ENCODE results near the gene CACNA1E.

DNA sequence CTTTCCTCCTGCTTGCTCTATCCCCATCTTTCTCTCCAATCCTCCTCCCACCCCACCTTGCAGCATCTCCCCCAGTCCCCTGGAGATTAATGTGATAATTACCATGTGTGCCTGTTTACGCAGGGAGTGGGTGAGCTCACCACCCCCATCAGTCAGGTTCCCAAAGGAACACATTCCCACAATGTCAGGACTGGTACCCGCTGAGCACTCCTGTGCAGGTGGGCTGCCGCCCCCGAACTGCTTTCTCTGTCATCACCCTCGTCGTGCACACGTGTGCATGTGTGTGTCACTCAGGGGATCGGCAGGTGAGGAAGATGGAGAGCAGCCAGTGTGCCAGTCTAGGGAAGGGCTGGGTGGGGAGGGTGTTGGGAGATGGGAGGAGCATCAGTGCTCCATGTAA lies 163.4 kb downstream of the CACNA1E start:
- TF ChIP-seq POLR2A (IDR thresholded peaks at IDR 0.05), result no peak
- TF ChIP-seq, protein P1, sequence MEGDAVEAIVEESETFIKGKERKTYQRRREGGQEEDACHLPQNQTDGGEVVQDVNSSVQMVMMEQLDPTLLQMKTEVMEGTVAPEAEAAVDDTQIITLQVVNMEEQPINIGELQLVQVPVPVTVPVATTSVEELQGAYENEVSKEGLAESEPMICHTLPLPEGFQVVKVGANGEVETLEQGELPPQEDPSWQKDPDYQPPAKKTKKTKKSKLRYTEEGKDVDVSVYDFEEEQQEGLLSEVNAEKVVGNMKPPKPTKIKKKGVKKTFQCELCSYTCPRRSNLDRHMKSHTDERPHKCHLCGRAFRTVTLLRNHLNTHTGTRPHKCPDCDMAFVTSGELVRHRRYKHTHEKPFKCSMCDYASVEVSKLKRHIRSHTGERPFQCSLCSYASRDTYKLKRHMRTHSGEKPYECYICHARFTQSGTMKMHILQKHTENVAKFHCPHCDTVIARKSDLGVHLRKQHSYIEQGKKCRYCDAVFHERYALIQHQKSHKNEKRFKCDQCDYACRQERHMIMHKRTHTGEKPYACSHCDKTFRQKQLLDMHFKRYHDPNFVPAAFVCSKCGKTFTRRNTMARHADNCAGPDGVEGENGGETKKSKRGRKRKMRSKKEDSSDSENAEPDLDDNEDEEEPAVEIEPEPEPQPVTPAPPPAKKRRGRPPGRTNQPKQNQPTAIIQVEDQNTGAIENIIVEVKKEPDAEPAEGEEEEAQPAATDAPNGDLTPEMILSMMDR (IDR thresholded peaks at IDR 0.05), result no peak
